Measurements from ENCODE around the gene NOX5. TPM values are rescaled to one million over a fixed set of nuclear protein-coding genes. Genes with fewer than 3 reads are reported as not detected.
A peak's percentile ranks its signal among the peaks of the same experiment; 100 is the strongest.

Gene NOX5
- total RNA-seq, 2 donors from 2014 or later, result 0.16 to 0.19 TPM

DNA sequence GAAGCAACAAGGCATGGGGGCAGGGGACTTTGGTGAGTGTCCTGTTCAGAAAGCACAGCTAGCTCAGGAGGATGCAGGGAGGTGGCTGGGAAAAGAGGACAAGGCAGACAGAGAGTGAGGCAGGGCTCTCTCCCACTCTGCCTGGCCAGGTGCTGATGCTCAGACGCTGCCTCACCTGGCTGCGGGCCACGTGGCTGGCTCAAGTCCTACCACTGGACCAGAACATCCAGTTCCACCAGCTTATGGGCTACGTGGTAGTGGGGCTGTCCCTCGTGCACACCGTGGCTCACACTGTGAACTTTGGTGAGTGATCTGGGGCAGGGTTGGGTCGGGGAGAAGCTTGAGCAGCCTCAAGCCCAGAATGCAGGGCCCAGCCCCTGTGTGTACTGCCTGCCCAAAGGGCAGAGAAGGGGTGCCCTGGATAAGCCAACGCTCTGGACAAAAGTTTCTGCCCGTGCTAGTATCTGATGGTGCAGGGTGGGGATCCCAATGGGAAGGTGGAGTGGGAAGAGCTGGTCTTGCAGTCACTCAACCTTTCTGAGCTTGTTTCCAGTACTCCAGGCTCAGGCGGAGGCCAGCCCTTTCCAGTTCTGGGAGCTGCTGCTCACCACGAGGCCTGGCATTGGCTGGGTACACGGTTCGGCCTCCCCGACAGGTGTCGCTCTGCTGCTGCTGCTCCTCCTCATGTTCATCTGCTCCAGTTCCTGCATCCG lies 20.9 kb downstream of the NOX5 start:
- no peaks in the 10 kb centered on the region for H3K36me3 ChIP-seq
- H3K4me1 ChIP-seq, result peaks cover 0 to 6% of the 10 kb centered on the region in 2 donors
- TF ChIP-seq, protein P1, sequence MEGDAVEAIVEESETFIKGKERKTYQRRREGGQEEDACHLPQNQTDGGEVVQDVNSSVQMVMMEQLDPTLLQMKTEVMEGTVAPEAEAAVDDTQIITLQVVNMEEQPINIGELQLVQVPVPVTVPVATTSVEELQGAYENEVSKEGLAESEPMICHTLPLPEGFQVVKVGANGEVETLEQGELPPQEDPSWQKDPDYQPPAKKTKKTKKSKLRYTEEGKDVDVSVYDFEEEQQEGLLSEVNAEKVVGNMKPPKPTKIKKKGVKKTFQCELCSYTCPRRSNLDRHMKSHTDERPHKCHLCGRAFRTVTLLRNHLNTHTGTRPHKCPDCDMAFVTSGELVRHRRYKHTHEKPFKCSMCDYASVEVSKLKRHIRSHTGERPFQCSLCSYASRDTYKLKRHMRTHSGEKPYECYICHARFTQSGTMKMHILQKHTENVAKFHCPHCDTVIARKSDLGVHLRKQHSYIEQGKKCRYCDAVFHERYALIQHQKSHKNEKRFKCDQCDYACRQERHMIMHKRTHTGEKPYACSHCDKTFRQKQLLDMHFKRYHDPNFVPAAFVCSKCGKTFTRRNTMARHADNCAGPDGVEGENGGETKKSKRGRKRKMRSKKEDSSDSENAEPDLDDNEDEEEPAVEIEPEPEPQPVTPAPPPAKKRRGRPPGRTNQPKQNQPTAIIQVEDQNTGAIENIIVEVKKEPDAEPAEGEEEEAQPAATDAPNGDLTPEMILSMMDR (IDR thresholded peaks at IDR 0.05), result no peak
- H3K4me3 ChIP-seq, result no peak overlapping the region
- H3K27ac ChIP-seq, result no peak overlapping the region
- H3K27me3 ChIP-seq, result no peaks in the 10 kb centered on the region
- H3K9me3 ChIP-seq, result no peaks in the 10 kb centered on the region
- DNase-seq (ENCODE audit: low spot score), result peak; percentile 2

DNA sequence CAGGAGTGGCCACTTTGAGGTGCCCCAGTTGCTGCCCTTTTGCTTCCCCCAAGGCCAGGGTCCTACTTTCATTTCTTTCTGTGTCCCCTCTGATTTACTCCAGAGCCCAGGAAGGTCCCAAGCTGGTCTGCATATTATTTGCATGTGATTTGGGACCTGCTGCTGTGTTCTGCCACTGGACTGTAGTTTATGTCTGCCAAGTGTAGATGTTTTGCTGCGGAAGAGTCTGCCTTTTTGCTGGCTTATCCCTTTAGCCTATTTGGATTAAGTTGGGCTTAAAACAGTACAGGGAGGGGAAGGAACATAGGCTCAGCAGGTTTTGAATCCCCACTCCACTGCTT lies 21.4 kb downstream of the NOX5 start:
- H3K27me3 ChIP-seq, result no peaks in the 10 kb centered on the region
- no peaks in the 10 kb centered on the region for H3K9me3 ChIP-seq
- H3K36me3 ChIP-seq, result no peaks in the 10 kb centered on the region
- H3K27ac ChIP-seq, result no peak overlapping the region
- peaks cover 0 to 6% of the 10 kb centered on the region in 2 donors for H3K4me1 ChIP-seq
- no peak overlapping the region for H3K4me3 ChIP-seq
- no peak for DNase-seq (ENCODE audit: low spot score)
- TF ChIP-seq, protein P1 (IDR thresholded peaks at IDR 0.05), result no peak

DNA sequence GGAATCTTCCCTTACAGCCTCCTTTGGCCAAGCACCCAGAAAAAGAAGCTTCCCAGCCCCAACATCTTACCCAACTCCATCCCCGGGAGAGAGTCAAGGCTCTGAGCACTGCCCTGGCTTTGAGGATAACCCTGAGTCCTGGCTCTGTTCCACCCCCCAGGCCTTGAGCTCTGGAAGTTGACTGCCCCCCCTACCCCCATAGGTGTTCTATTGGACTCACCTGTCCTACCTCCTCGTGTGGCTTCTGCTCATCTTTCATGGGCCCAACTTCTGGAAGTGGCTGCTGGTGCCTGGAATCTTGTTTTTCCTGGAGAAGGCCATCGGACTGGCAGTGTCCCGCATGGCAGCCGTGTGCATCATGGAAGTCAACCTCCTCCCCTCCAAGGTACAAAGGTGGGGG lies 22.3 kb downstream of the NOX5 start:
- no peak for DNase-seq (ENCODE audit: low spot score)
- no peaks in the 10 kb centered on the region for H3K9me3 ChIP-seq
- H3K27ac ChIP-seq, result no peak overlapping the region
- TF ChIP-seq, protein P1 (IDR thresholded peaks at IDR 0.05), result no peak
- no peaks in the 10 kb centered on the region for H3K27me3 ChIP-seq
- H3K36me3 ChIP-seq, result no peaks in the 10 kb centered on the region
- peaks cover 0 to 3% of the 10 kb centered on the region in 2 donors for H3K4me1 ChIP-seq
- no peak overlapping the region for H3K4me3 ChIP-seq

- TF ChIP-seq, protein P1 (IDR thresholded peaks at IDR 0.05), result no peak
- H3K27me3 ChIP-seq, result no peaks in the 10 kb centered on the region
- no peaks in the 10 kb centered on the region for H3K9me3 ChIP-seq
- no peaks in the 10 kb centered on the region for H3K36me3 ChIP-seq
- H3K4me3 ChIP-seq, result no peak overlapping the region
- H3K4me1 ChIP-seq, result no peaks in the 10 kb centered on the region
- DNase-seq (ENCODE audit: low spot score), result no peak
- H3K27ac ChIP-seq, result no peak overlapping the region
These were observed 23.0 kb downstream of the NOX5 start for GRCh38 chr15:69037482-69037881.

DNA sequence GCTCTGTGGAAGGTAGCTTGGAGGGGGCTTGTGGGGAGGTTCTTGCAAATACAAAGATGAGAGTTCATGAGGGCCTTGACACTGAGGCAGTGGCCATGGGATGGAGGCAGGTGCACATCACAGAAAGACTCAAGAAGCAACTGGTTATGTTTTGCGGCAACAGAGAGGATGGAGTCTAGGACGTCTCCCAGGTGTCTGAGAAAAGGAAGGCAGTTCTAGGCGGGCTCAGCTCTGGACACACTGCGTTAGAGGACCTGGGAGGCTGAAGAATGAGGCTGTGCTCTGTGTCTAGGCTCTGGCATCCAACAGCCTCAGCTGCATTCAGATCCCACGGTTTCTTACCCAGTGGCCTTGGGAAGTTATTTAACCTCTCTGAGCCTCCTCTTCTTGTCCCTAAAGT lies 23.5 kb downstream of the NOX5 start:
- no peak overlapping the region for H3K27ac ChIP-seq
- no peak for DNase-seq (ENCODE audit: low spot score)
- H3K36me3 ChIP-seq, result no peaks in the 10 kb centered on the region
- TF ChIP-seq, protein P1 (IDR thresholded peaks at IDR 0.05), result no peak
- H3K27me3 ChIP-seq, result no peaks in the 10 kb centered on the region
- no peaks in the 10 kb centered on the region for H3K9me3 ChIP-seq
- no peaks in the 10 kb centered on the region for H3K4me1 ChIP-seq
- H3K4me3 ChIP-seq, result no peak overlapping the region

DNA sequence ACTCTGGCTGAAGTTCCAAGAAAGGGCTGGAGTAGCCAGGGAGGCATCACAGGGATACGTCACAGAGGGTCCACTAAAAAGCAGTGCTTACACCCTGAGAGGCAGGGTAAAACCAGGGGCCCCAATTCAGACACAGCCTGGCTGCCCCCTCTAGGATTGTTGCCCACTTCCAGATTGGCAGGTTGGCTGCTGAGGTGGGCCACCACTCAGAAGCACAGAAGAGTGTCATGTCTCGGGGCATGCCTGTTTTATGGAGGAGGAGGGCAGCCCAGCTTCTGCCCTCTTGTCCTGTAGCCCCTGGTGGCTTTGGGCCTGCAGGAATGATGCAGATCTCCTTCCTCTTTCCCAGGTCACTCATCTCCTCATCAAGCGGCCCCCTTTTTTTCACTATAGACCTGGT lies 24.0 kb downstream of the NOX5 start:
- TF ChIP-seq, protein P1 (IDR thresholded peaks at IDR 0.05), result no peak
- Histone ChIP-seq H3K27ac (no peak overlapping the region), H3K4me3 (no peak overlapping the region), H3K27me3 (no peaks in the 10 kb centered on the region), H3K4me1 (no peaks in the 10 kb centered on the region), H3K9me3 (no peaks in the 10 kb centered on the region), H3K36me3 (no peaks in the 10 kb centered on the region)
- DNase-seq (ENCODE audit: low spot score), result no peak

Measured in right atrium auricular region (tissue), 2 donors.